Measurements from ENCODE around the gene CDX4.
"Not testable (repeated sequence)": the region's sequence is repeated elsewhere in the genome, so short reads cannot be mapped to it uniquely, and the experiment has no call there.

CDX4 gene

GRCh38 chrX:73446831-73447230, at the start of gene CDX4:
Gene CDX4, plus strand, starts transcription at chrX:73447053. Its CDS starts 201 bp downstream, at chrX:73447254.
- no peak for DNase-seq

DNA sequence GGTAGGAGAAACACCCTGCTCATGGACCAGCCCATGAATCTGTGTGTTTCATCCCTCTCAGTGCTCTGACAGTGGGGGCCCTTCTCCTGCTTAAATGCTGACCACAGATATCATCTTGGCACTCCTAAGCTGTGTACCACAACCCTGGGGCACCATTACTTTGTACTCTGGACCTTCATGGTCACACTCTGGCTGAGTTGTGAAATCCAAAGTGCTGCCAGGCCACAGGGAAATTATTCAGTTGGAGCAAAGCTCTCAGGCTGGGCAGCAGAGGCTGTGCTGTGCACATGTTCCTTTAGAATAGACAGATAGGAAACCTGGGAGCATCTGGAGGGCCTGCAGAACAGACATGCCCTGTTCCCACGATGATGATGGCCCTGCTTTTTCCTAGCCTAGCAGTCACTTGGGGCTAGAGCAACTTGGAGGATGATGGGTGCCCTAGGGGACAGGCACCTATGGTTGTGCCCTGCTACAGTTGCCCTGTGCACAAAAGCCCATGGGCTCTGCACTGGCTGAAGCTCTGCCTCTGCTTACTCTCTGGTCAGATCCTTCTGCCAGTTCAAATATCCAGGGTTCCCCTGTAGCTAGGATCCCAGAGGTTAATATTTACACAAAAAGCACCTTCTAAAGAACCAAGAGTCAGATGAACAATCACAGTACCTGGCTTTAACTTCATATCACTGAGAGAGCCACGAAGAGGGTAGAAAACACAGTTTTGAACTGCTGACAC, 48.5 kb upstream of the CDX4 start:
- DNase-seq, result no peak

DNA sequence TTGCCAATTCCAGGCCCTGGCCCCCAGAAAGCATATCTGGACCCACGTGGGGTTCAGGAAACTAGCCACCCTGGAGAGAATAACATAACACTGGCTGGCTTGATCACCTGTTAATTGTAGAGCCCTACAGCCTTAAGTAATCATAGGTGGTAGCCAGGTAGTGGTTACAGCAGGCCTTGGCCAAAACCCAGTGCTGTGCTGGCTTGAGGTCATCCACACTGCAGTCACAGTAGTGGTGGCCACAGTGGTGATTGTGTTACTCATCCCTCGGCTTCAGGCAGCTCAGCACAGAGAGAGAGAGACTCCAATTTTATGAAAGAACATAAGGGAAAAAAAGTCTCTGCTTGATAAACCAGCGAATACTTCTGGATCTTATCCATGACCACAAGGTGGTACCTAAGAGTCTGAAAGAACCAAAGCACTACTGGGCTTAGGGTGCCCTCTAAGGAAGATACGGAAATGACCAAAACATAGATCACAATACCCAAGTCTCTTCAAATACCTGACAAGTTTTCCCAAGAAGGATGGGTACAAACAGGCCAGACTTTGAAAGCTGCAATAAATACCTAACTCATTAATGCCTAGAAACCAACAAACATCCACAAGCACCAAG, 46.6 kb upstream of the CDX4 start:
- no peak for DNase-seq

DNA sequence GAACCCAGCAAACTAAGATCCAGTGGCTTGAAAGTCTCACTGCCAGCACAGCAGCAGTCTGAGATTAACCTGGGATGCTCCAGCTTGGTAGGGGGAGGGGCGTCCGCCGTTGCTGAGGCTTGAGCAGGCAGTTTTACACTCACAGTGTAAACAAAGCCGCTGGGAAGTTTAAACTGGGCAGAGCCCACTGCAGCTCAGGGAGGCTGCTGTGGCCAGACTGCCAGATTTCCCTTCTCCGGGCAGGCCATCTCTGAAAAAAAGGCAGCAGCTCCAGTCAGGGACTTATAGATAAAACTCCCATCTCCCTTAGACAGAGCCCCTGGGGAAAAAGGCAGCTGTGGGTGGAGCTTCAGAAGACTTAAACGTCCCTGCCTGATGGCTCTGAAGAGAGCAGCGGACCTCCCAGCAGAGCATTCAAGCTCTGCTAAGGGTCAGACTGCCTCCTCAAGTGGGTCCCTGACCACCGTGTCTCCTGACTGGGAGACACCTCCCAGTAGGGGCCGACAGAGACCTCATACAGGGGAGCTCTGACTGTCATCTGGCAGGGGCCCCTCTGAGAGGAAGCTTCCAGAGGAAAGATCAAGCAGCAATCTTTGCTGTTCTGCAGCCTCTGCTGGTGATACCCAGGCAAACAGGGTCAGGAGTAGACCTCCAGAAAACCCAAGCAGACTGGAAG, 45.1 kb upstream of the CDX4 start:
- no peak for DNase-seq

- no peak for DNase-seq
These were observed 33.9 kb upstream of the CDX4 start for GRCh38 chrX:73412930-73413329.

DNA sequence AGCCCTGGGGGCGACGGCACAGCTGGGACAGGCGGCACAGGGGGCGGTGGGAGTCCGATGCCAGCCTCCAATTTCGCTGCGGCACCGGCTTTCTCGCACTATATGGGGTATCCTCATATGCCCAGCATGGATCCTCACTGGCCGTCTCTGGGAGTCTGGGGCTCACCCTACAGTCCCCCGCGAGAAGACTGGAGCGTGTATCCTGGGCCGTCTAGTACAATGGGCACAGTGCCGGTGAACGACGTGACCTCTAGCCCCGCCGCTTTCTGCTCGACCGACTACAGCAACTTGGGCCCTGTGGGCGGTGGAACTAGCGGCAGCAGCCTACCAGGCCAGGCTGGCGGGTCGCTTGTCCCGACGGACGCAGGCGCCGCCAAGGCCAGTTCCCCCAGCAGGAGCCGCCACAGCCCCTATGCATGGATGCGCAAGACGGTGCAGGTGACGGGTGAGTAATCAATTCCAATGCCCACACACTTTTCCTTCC, 500 bp downstream of the CDX4 start:
- DNase-seq, result no peak

GRCh38 chrX:73448379-73448778, 1.5 kb downstream of the CDX4 start:
- DNase-seq, result no peak

- DNase-seq, result no peak
These were observed 8.3 kb downstream of the CDX4 start for GRCh38 chrX:73455171-73455570.

GRCh38 chrX:73457306-73457705, 10.5 kb downstream of the CDX4 start:
- no peak for DNase-seq

DNA sequence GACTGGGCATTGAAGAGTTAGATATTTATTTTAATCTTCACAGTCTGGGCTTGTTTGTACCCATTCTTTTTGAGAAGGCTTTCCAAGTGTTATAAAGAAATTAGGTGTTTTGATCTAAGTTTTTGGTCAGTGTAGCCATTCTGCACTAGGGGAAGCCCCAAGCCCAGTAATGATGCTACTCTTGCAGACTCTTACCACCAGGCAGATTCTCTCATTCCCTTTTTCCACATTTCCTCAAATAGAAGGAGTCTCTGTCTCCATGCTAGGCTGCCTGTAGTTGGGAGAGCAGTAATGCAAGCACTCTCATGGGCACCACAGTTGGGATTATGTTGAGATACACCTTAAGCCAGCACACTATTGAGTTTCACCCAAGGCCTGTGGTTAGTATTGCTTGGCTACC, 21.5 kb downstream of the CDX4 start:
- no peak for DNase-seq

GRCh38 chrX:73478961-73479360, 32.1 kb downstream of the CDX4 start:
- DNase-seq, result no peak

GRCh38 chrX:73481521-73481920, 34.7 kb downstream of the CDX4 start:
- no peak for DNase-seq

DNA sequence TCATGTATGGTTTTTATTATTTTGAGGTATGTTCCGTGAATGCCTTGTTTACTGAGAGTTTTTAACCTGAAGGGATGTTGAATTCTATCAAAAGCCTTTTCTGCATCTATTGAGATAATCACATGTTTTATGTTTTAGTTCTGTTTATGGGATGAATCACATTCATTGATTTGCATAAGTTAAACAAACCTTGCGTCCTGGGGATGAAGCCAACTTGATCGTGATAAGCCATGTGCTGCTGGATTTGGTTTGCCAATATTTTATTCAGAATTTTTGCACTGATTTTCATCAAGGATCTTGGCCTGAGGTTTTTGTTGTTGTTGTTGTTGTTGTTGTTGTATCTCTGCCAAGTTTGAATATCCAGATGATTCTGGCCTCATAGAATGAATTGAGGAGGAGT, 43.8 kb downstream of the CDX4 start:
- no peak for DNase-seq

DNA sequence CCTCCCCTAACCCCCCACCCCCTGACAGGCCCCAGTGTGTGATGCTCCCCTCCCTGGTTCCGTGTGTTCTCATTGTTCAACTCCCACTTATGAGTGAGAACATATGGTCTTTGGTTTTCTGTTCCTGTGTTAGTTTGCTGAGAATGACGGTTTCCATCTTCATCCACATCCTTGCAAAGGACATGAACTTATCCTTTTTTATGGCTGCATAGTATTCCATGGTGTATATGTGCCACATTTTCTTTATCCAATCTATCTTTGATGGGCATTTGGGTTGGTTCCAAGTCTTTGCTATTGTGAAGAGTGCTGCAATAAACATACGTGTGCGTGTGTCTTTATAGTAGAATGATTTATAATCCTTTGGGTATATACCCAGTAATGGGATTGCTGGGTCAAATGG, 45.3 kb downstream of the CDX4 start:
- not testable (repeated sequence) for DNase-seq

Measured in activated CD4-positive, CD25-positive, alpha-beta regulatory T cell treated with anti-CD3 and anti-CD28 coated beads, Interleukin-2, amount 50 U/mL, for 72 hours (primary cell).